ENCODE data around the gene HCFC1R1.

HCFC1R1 gene

GRCh38 chr16:2976673-2977072 lies 47.1 kb downstream of the HCFC1R1 start:
- DNase-seq (ENCODE audit: low read depth in 1 of 2, low spot score in 1 of 2): no peak

- no peak for DNase-seq (ENCODE audit: low read depth in 1 of 2, low spot score in 1 of 2)
Observed at GRCh38 chr16:2976201-2976600, 47.5 kb downstream of the HCFC1R1 start.

GRCh38 chr16:2975161-2975795 lies 48.5 kb downstream of the HCFC1R1 start:
- no peak for DNase-seq (ENCODE audit: low read depth in 1 of 2, low spot score in 1 of 2)

- DNase-seq (ENCODE audit: low read depth in 1 of 2, low spot score in 1 of 2): no peak
Observed at GRCh38 chr16:2974319-2975056, 49.3 kb downstream of the HCFC1R1 start.

GRCh38 chr16:2973605-2974318 lies 50.0 kb downstream of the HCFC1R1 start:
- DNase-seq (ENCODE audit: low read depth in 1 of 2, low spot score in 1 of 2): no peak

GRCh38 chr16:2973093-2973492 lies 50.6 kb downstream of the HCFC1R1 start:
- DNase-seq (ENCODE audit: low read depth in 1 of 2, low spot score in 1 of 2): no peak
